HUES48 (cell line): ENCODE results near the gene SSNA1.
A peak's percentile ranks its signal among the peaks of the same experiment; 100 is the strongest.

Experiments
- H3K27ac ChIP-seq: one replicate; pipeline ENCODE4 v1.7.0; 2013; ENCODE audit warnings: low read depth, low read length, inconsistent platforms
- H3K27me3 ChIP-seq: 2 replicates; pipeline ENCODE4 v1.6.1; 2013; ENCODE audit warnings: mild to moderate bottlenecking, low read length; ENCODE audit not compliant: control insufficient read depth, insufficient read depth
- H3K36me3 ChIP-seq: 2 replicates; pipeline ENCODE4 v1.6.1; 2013; ENCODE audit warnings: low read length; ENCODE audit not compliant: control insufficient read depth, insufficient read depth
- H3K4me1 ChIP-seq: 2 replicates; pipeline ENCODE4 v1.6.1; 2013; ENCODE audit warnings: mild to moderate bottlenecking, low read length; ENCODE audit not compliant: control insufficient read depth, insufficient read depth
- H3K4me3 ChIP-seq: 2 replicates; pipeline ENCODE4 v1.5.1; 2013; ENCODE audit warnings: mild to moderate bottlenecking, low read depth, low read length
- H3K9ac ChIP-seq: 2 replicates; pipeline ENCODE4 v1.6.1; 2013; ENCODE audit warnings: mild to moderate bottlenecking, low read depth, low read length, moderate library complexity
- H3K9me3 ChIP-seq: 2 replicates; pipeline ENCODE4 v1.6.1; 2013; ENCODE audit warnings: low read length; ENCODE audit not compliant: control insufficient read depth, insufficient read depth

SSNA1 gene

GRCh38 chr9:137157618-137158415 is 30.7 kb upstream of the SSNA1 start:
- Histone ChIP-seq H3K27me3 (peaks cover 78% of the 10 kb centered on the region), H3K9me3 (no peaks in the 10 kb centered on the region), H3K36me3 (no peaks in the 10 kb centered on the region), H3K27ac (no peak overlapping the region), H3K4me3 (no peak overlapping the region), H3K9ac (no peak overlapping the region), H3K4me1 (no peaks in the 10 kb centered on the region)

GRCh38 chr9:137158625-137159024 is 29.9 kb upstream of the SSNA1 start:
- no peak overlapping the region for H3K9ac ChIP-seq
- no peak overlapping the region for H3K4me3 ChIP-seq
- peaks cover 87% of the 10 kb centered on the region for H3K27me3 ChIP-seq
- H3K36me3 ChIP-seq, result no peaks in the 10 kb centered on the region
- no peak overlapping the region for H3K27ac ChIP-seq
- no peaks in the 10 kb centered on the region for H3K9me3 ChIP-seq
- no peaks in the 10 kb centered on the region for H3K4me1 ChIP-seq

GRCh38 chr9:137159105-137160053 is 29.1 kb upstream of the SSNA1 start:
- Histone ChIP-seq H3K27ac (no peak overlapping the region), H3K4me3 (no peak overlapping the region), H3K4me1 (no peaks in the 10 kb centered on the region), H3K36me3 (no peaks in the 10 kb centered on the region), H3K9ac (no peak overlapping the region), H3K27me3 (peaks cover 94% of the 10 kb centered on the region), H3K9me3 (no peaks in the 10 kb centered on the region)

- Histone ChIP-seq H3K9me3 (no peaks in the 10 kb centered on the region), H3K4me1 (no peaks in the 10 kb centered on the region), H3K27ac (no peak overlapping the region), H3K36me3 (no peaks in the 10 kb centered on the region), H3K4me3 (no peak overlapping the region), H3K27me3 (peaks cover 96% of the 10 kb centered on the region), H3K9ac (no peak overlapping the region)
These were observed 28.4 kb upstream of the SSNA1 start for GRCh38 chr9:137160054-137160425.

GRCh38 chr9:137160716-137161557 is 27.5 kb upstream of the SSNA1 start:
- H3K9ac ChIP-seq, result no peak overlapping the region
- no peaks in the 10 kb centered on the region for H3K4me1 ChIP-seq
- H3K36me3 ChIP-seq, result no peaks in the 10 kb centered on the region
- no peak overlapping the region for H3K27ac ChIP-seq
- H3K4me3 ChIP-seq, result no peak overlapping the region
- peaks cover 95% of the 10 kb centered on the region for H3K27me3 ChIP-seq
- no peaks in the 10 kb centered on the region for H3K9me3 ChIP-seq

- Histone ChIP-seq H3K4me3 (peak overlapping the region; percentile 37), H3K27me3 (peaks cover 95% of the 10 kb centered on the region)
These were observed 26.7 kb upstream of the SSNA1 start for GRCh38 chr9:137161558-137162486.

GRCh38 chr9:137162505-137163364 is 25.7 kb upstream of the SSNA1 start:
- Histone ChIP-seq H3K27me3 (peaks cover 97% of the 10 kb centered on the region), H3K36me3 (no peaks in the 10 kb centered on the region), H3K4me1 (no peaks in the 10 kb centered on the region), H3K9ac (no peak overlapping the region), H3K4me3 (peak overlapping the region; percentile 37), H3K27ac (no peak overlapping the region), H3K9me3 (no peaks in the 10 kb centered on the region)

More at GRCh38 chr9:137161558-137162486, 26.7 kb upstream of the SSNA1 start:
- Histone ChIP-seq H3K27ac (no peak overlapping the region), H3K9ac (no peak overlapping the region), H3K4me1 (no peaks in the 10 kb centered on the region), H3K36me3 (no peaks in the 10 kb centered on the region), H3K9me3 (no peaks in the 10 kb centered on the region)

GRCh38 chr9:137163365-137163715 is 25.1 kb upstream of the SSNA1 start:
- H3K9ac ChIP-seq, result no peak overlapping the region
- H3K27ac ChIP-seq, result no peak overlapping the region
- H3K4me1 ChIP-seq, result no peaks in the 10 kb centered on the region
- no peaks in the 10 kb centered on the region for H3K36me3 ChIP-seq
- H3K4me3 ChIP-seq, result peak overlapping the region; percentile 37; the same call in 1 of the 2 replicates
- H3K27me3 ChIP-seq, result peaks cover 97% of the 10 kb centered on the region
- H3K9me3 ChIP-seq, result no peaks in the 10 kb centered on the region

GRCh38 chr9:137163805-137164204 is 24.7 kb upstream of the SSNA1 start:
- Histone ChIP-seq H3K4me3 (no peak overlapping the region; the same call in 1 of the 2 replicates), H3K36me3 (no peaks in the 10 kb centered on the region), H3K27ac (no peak overlapping the region), H3K4me1 (no peaks in the 10 kb centered on the region), H3K27me3 (peaks cover 98% of the 10 kb centered on the region), H3K9me3 (no peaks in the 10 kb centered on the region), H3K9ac (no peak overlapping the region)
